ENCODE results near the gene ADAM23.

ADAM23 gene

GRCh38 chr2:206558492-206558891 lies 115.2 kb downstream of the ADAM23 start:
- TF ChIP-seq CTCF (IDR thresholded peaks at IDR 0.05; ENCODE audit: extremely low read depth, missing control alignments) = no peak
- DNase-seq (ENCODE audit: low spot score) = no peak

GRCh38 chr2:206561962-206562361 lies 118.6 kb downstream of the ADAM23 start:
- no peak for TF ChIP-seq CTCF (IDR thresholded peaks at IDR 0.05; ENCODE audit: extremely low read depth, missing control alignments)
- peak; percentile 8 for DNase-seq (ENCODE audit: low spot score)

GRCh38 chr2:206562375-206562774 lies 119.0 kb downstream of the ADAM23 start:
- no peak for TF ChIP-seq CTCF (IDR thresholded peaks at IDR 0.05; ENCODE audit: extremely low read depth, missing control alignments)
- DNase-seq (ENCODE audit: low spot score) = no peak

GRCh38 chr2:206563374-206563773 lies 120.0 kb downstream of the ADAM23 start:
- no peak for TF ChIP-seq CTCF (IDR thresholded peaks at IDR 0.05; ENCODE audit: extremely low read depth, missing control alignments)
- DNase-seq (ENCODE audit: low spot score) = no peak

- no peak for TF ChIP-seq CTCF (IDR thresholded peaks at IDR 0.05; ENCODE audit: extremely low read depth, missing control alignments)
- no peak for DNase-seq (ENCODE audit: low spot score)
These were observed 122.3 kb downstream of the ADAM23 start for GRCh38 chr2:206565666-206566065.

- no peak for DNase-seq (ENCODE audit: low spot score)
- no peak for TF ChIP-seq CTCF (IDR thresholded peaks at IDR 0.05; ENCODE audit: extremely low read depth, missing control alignments)
These were observed 126.1 kb downstream of the ADAM23 start for GRCh38 chr2:206569470-206569869.

GRCh38 chr2:206570199-206570598 lies 126.9 kb downstream of the ADAM23 start:
- no peak for DNase-seq (ENCODE audit: low spot score)
- no peak for TF ChIP-seq CTCF (IDR thresholded peaks at IDR 0.05; ENCODE audit: extremely low read depth, missing control alignments)

Measured in GM20000 (cell line).